Neural progenitor cell (in vitro differentiated cells): ENCODE data around the gene CELSR3.

ENCODE experiments used
- EZH2 ChIP-seq: fragments of 200-600 bp; sonication (generic); IDR thresholded peaks from 2 replicates; pipeline ENCODE4 v1.6.1; 2017; ENCODE audit warnings: antibody characterized with exemption, mild to moderate bottlenecking, moderate library complexity
- TF ChIP-seq, protein P1 (sequence below): fragments of 200-600 bp; sonication (generic); IDR thresholded peaks from 2 replicates; pipeline ENCODE4 v1.5.1; 2017; ENCODE audit warnings: antibody characterized with exemption, mild to moderate bottlenecking

DNA sequence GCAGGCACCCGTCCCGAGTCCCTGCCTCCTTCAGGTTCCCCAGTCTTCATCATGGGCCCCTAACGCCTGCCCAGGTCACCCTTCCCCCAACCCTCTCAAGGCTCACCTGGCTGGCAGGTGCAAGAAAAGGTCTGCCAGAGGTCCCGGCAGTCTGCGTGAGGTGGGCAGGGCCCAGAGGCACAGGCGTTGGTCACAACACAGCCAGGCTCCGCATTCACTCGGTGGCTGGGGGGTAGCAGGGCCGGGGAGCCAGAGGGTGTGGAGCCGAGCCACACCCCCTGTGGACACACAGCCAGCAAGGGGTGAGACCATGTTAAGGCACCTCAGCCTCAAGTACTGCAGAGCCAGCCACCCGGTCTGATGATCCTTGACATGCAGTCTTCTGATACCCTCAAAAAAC lies 10.9 kb downstream of the CELSR3 start:
- TF ChIP-seq, protein P1, sequence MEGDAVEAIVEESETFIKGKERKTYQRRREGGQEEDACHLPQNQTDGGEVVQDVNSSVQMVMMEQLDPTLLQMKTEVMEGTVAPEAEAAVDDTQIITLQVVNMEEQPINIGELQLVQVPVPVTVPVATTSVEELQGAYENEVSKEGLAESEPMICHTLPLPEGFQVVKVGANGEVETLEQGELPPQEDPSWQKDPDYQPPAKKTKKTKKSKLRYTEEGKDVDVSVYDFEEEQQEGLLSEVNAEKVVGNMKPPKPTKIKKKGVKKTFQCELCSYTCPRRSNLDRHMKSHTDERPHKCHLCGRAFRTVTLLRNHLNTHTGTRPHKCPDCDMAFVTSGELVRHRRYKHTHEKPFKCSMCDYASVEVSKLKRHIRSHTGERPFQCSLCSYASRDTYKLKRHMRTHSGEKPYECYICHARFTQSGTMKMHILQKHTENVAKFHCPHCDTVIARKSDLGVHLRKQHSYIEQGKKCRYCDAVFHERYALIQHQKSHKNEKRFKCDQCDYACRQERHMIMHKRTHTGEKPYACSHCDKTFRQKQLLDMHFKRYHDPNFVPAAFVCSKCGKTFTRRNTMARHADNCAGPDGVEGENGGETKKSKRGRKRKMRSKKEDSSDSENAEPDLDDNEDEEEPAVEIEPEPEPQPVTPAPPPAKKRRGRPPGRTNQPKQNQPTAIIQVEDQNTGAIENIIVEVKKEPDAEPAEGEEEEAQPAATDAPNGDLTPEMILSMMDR: no peak
- no peak for TF ChIP-seq EZH2
